Hepatocyte (in vitro differentiated cells): ENCODE measurements around the gene UBL5. TPM values are rescaled to one million over a fixed set of nuclear protein-coding genes. Genes with fewer than 3 reads are reported as not detected.

ENCODE experiments used
- DNase-seq: peaks from one replicate; pipeline ENCODE4 v3.0.0-alpha.2; 2016; ENCODE audit warnings: low spot score
- H2AFZ ChIP-seq: fragments of 200-600 bp; sonication (generic); 2 replicates; pipeline ENCODE4 v1.6.0; 2016; ENCODE audit warnings: antibody characterized with exemption, mild to moderate bottlenecking
- H3K27ac ChIP-seq: fragments of 200-600 bp; sonication (generic); 2 replicates; pipeline ENCODE4 v1.5.1; 2016; ENCODE audit warnings: mild to moderate bottlenecking
- H3K27me3 ChIP-seq: fragments of 200-600 bp; sonication (generic); 2 replicates; pipeline ENCODE4 v1.6.1; 2016
- H3K36me3 ChIP-seq: fragments of 200-600 bp; sonication (generic); replicated peaks from 2 replicates; pipeline ENCODE4 v1.5.1; 2016; ENCODE audit warnings: low read depth; ENCODE audit not compliant: insufficient read depth
- H3K4me1 ChIP-seq: fragments of 200-600 bp; sonication (generic); 2 replicates; pipeline ENCODE4 v1.5.1; 2016; ENCODE audit warnings: mild to moderate bottlenecking, moderate library complexity; ENCODE audit not compliant: insufficient read depth
- H3K4me2 ChIP-seq: fragments of 200-600 bp; sonication (generic); 2 replicates; pipeline ENCODE4 v1.6.0; 2016
- H3K4me3 ChIP-seq: fragments of 200-600 bp; sonication (generic); 2 replicates; pipeline ENCODE4 v1.5.1; 2016; ENCODE audit warnings: mild to moderate bottlenecking
- H3K79me2 ChIP-seq: fragments of 200-600 bp; sonication (generic); 2 replicates; pipeline ENCODE4 v1.6.0; 2017; ENCODE audit warnings: mild to moderate bottlenecking
- H3K9me2 ChIP-seq: fragments of 200-600 bp; sonication (generic); replicated peaks from 2 replicates; pipeline ENCODE4 v1.6.0; 2017; ENCODE audit warnings: mild to moderate bottlenecking; ENCODE audit not compliant: insufficient read depth
- H3K9me3 ChIP-seq: fragments of 200-600 bp; sonication (generic); 2 replicates; pipeline ENCODE4 v1.5.1; 2016; ENCODE audit warnings: low read depth, mild to moderate bottlenecking
- H4K20me1 ChIP-seq: fragments of 200-600 bp; sonication (generic); 2 replicates; pipeline ENCODE4 v1.6.0; 2016; ENCODE audit warnings: mild to moderate bottlenecking; ENCODE audit not compliant: insufficient read depth, poor library complexity, severe bottlenecking
- EZH2 ChIP-seq: fragments of 200-600 bp; sonication (generic); IDR thresholded peaks from 2 replicates; pipeline ENCODE4 v1.6.1; 2016; ENCODE audit warnings: antibody characterized with exemption, mild to moderate bottlenecking, borderline replicate concordance
- EZH2phosphoT487 ChIP-seq: fragments of 200-600 bp; sonication (generic); IDR thresholded peaks from one replicate; pipeline ENCODE4 v1.6.1; 2018; ENCODE audit warnings: antibody characterized with exemption, mild to moderate bottlenecking, low read depth, moderate library complexity; ENCODE audit not compliant: unreplicated experiment, severe bottlenecking
- WGBS: methylation state at CpG from one replicate; pipeline ENCODE4 v1.1.6; 2016; ENCODE audit warnings: low lambda C conversion rate; ENCODE audit errors: missing lambda C conversion rate; 5-methylcytosine and 5-hydroxymethylcytosine counted together
- polyA plus RNA-seq: library from polyadenylated mRNA; unstranded; fragments of >200 nt; fragmentation: Nextera tagmentation; extraction: Ambion mirVana; gene quantifications from 2 replicates; pipeline ENCODE4 v1.2.1, GENCODE V29; 2016
- total RNA-seq: library from RNA; depleted of rRNA; stranded (reverse); fragments of >200 nt; gene quantifications from 2 replicates; pipeline ENCODE4 v1.2.3, GENCODE V29; 2014
- TF ChIP-seq, protein P1 (sequence below): fragments of 200-600 bp; sonication (generic); IDR thresholded peaks from 2 replicates; pipeline ENCODE4 v1.5.1; 2016; ENCODE audit warnings: antibody characterized with exemption, mild to moderate bottlenecking; ENCODE audit not compliant: poor library complexity

The UBL5 gene
- total and polyA plus RNA-seq, 2 experiments from 2014 or later = 528 to 613 TPM

DNA sequence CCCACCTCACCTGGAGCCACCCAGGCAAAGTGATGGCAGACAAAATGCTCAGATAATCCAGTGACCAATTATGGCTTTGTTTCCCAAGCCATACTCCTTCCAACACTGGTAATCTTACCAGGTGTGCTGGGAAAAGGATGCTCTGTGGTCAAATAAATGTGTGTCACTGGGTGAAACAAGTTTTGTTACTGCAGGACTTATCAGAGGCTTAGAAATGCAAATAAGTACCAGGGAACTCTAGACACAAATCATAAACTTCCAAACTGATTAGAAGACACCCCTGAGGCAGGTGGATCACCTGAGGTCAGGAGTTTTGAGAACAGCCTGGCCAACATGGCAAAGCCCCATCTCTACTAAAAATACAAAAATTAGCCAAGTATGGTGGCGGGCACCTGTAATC lies 33.8 kb downstream of the UBL5 start:
- no peak for DNase-seq
- Histone ChIP-seq H3K4me2 (no peak overlapping the region), H3K79me2 (no peaks in the 10 kb centered on the region), H3K36me3 (no peaks in the 10 kb centered on the region), H2AFZ (no peak overlapping the region), H3K9me2 (no peaks in the 10 kb centered on the region), H3K4me1 (no peaks in the 10 kb centered on the region), H3K9me3 (no peaks in the 10 kb centered on the region), H3K27me3 (no peaks in the 10 kb centered on the region), H3K27ac (no peak overlapping the region), H3K4me3 (no peak overlapping the region), H4K20me1 (no peaks in the 10 kb centered on the region)
- WGBS = 78% methylated on average over 1 of the region's 1 CpG
- TF ChIP-seq EZH2phosphoT487 (no peak), EZH2 (no peak)
- TF ChIP-seq, protein P1, sequence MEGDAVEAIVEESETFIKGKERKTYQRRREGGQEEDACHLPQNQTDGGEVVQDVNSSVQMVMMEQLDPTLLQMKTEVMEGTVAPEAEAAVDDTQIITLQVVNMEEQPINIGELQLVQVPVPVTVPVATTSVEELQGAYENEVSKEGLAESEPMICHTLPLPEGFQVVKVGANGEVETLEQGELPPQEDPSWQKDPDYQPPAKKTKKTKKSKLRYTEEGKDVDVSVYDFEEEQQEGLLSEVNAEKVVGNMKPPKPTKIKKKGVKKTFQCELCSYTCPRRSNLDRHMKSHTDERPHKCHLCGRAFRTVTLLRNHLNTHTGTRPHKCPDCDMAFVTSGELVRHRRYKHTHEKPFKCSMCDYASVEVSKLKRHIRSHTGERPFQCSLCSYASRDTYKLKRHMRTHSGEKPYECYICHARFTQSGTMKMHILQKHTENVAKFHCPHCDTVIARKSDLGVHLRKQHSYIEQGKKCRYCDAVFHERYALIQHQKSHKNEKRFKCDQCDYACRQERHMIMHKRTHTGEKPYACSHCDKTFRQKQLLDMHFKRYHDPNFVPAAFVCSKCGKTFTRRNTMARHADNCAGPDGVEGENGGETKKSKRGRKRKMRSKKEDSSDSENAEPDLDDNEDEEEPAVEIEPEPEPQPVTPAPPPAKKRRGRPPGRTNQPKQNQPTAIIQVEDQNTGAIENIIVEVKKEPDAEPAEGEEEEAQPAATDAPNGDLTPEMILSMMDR = no peak

DNA sequence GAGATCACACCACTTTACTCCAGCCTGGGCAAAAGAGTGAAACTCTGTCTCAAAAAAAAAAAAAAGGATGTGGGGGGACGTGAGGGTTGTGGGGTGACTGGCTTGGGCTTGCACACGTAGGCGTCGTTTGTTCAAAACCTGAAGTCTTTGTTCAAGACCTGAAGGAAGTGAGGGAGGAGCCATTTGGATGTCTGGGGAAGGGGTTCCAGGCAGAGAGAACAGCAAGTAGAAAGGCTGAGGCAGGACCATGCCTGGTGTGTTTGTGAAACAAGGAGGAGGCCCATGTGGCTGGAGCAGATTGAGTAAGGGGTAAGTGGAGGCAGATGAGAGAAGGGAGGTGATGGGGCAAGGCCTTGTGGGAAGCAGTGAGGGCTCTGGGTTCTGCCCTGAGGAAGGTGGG lies 35.2 kb downstream of the UBL5 start:
- no peak for TF ChIP-seq EZH2
- TF ChIP-seq, protein P1 = no peak
- no peak for TF ChIP-seq EZH2phosphoT487
- H3K4me3 ChIP-seq = no peak overlapping the region
- no peaks in the 10 kb centered on the region for H3K36me3 ChIP-seq
- no peak overlapping the region for H3K27ac ChIP-seq
- no peak overlapping the region for H3K4me2 ChIP-seq
- WGBS = 86% methylated on average over 4 of the region's 4 CpGs
- no peaks in the 10 kb centered on the region for H3K4me1 ChIP-seq
- no peaks in the 10 kb centered on the region for H3K79me2 ChIP-seq
- no peak for DNase-seq
- no peaks in the 10 kb centered on the region for H3K27me3 ChIP-seq
- no peaks in the 10 kb centered on the region for H3K9me2 ChIP-seq
- H2AFZ ChIP-seq = no peak overlapping the region
- no peaks in the 10 kb centered on the region for H3K9me3 ChIP-seq
- H4K20me1 ChIP-seq = no peaks in the 10 kb centered on the region

DNA sequence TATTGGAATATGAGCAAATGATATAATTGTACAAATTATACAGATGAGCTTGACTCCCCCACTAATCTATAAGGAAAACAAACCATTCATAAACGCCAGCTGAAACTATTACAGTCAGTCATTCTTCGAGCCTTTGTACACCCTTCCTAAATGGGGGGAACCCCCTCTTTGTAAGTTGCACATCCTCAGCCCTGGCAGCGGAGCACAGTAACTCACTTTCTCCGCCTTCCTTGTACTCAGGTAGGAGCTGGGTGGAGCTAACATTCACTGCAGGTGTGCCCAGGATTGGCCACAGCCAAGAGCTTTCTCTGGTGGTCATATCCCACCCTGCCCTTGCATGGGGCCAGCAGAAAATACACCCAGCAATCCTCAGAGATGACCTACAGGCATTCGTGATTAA lies 36.0 kb downstream of the UBL5 start:
- Histone ChIP-seq H3K27ac (no peak overlapping the region), H2AFZ (no peak overlapping the region), H3K9me3 (no peaks in the 10 kb centered on the region), H4K20me1 (no peaks in the 10 kb centered on the region), H3K36me3 (no peaks in the 10 kb centered on the region), H3K4me2 (no peak overlapping the region), H3K4me1 (no peaks in the 10 kb centered on the region), H3K27me3 (no peaks in the 10 kb centered on the region), H3K9me2 (no peaks in the 10 kb centered on the region), H3K79me2 (no peaks in the 10 kb centered on the region), H3K4me3 (no peak overlapping the region)
- DNase-seq = no peak
- TF ChIP-seq EZH2 (no peak), EZH2phosphoT487 (no peak)
- TF ChIP-seq, protein P1 = no peak
- 93% methylated on average over 5 of the region's 5 CpGs for WGBS
